H9 (cell line): ENCODE results near the gene FOXO1. TPM values are rescaled to one million over a fixed set of nuclear protein-coding genes. Genes with fewer than 3 reads are reported as not detected.

Experiments used
- DNase-seq: peaks from one replicate; pipeline ENCODE4 v3.0.0-alpha.2; 2017
- H2AFZ ChIP-seq: one replicate; pipeline ENCODE4 v1.6.1; 2013; ENCODE audit warnings: mild to moderate bottlenecking, low read length, control low read depth, moderate library complexity
- H2AK5ac ChIP-seq: 2 replicates; pipeline ENCODE4 v1.6.1; 2013; ENCODE audit warnings: low read length, control low read depth, mixed read lengths; ENCODE audit not compliant: insufficient read length
- H2BK120ac ChIP-seq: one replicate; pipeline ENCODE4 v1.6.1; 2013; ENCODE audit warnings: low read depth, mild to moderate bottlenecking, low read length, control low read depth, inconsistent platforms; ENCODE audit not compliant: poor library complexity, severe bottlenecking
- H2BK12ac ChIP-seq: 2 replicates; pipeline ENCODE4 v1.6.1; 2013; ENCODE audit warnings: low read length, control low read depth, mixed read lengths, low read depth; ENCODE audit not compliant: insufficient read length
- H2BK15ac ChIP-seq: 2 replicates; pipeline ENCODE4 v1.6.1; 2013; ENCODE audit warnings: low read depth, low read length, control low read depth
- H2BK20ac ChIP-seq: one replicate; pipeline ENCODE4 v1.6.1; 2013; ENCODE audit warnings: low read depth, mild to moderate bottlenecking, low read length, control low read depth, inconsistent platforms; ENCODE audit not compliant: poor library complexity, severe bottlenecking
- H2BK5ac ChIP-seq: 2 replicates; pipeline ENCODE4 v1.6.1; 2013; ENCODE audit warnings: low read length, control low read depth, mixed read lengths; ENCODE audit not compliant: insufficient read length
- H3K14ac ChIP-seq: 2 replicates; pipeline ENCODE4 v1.6.1; 2013; ENCODE audit warnings: low read length, control low read depth; ENCODE audit not compliant: insufficient read depth
- H3K18ac ChIP-seq: 2 replicates; pipeline ENCODE4 v1.6.1; 2013; ENCODE audit warnings: low read depth, mild to moderate bottlenecking, mixed read lengths, low read length, control low read depth; ENCODE audit not compliant: insufficient read length
- H3K23ac ChIP-seq: 2 replicates; pipeline ENCODE4 v1.6.1; 2013; ENCODE audit warnings: low read length, control low read depth, mixed read lengths, low read depth; ENCODE audit not compliant: insufficient read length
- H3K23me2 ChIP-seq: 2 replicates; pipeline ENCODE4 v1.6.1; 2013; ENCODE audit warnings: low read depth, mild to moderate bottlenecking, mixed read lengths, low read length, control low read depth; ENCODE audit not compliant: insufficient read length, poor library complexity, severe bottlenecking
- H3K27ac ChIP-seq: 2 replicates; pipeline ENCODE4 v1.5.1; 2013; ENCODE audit warnings: low read length, control low read depth, mixed read lengths, low read depth; ENCODE audit not compliant: insufficient read length
- H3K27me3 ChIP-seq: 2 replicates; pipeline ENCODE4 v1.6.1; 2013; ENCODE audit warnings: low read length, control low read depth, inconsistent platforms; ENCODE audit not compliant: insufficient read depth
- H3K4ac ChIP-seq: 2 replicates; pipeline ENCODE4 v1.6.1; 2013; ENCODE audit warnings: low read depth, mild to moderate bottlenecking, control low read depth, inconsistent platforms, low read length, moderate library complexity
- H3K4me1 ChIP-seq: 2 replicates; pipeline ENCODE4 v1.6.1; 2013; ENCODE audit warnings: low read length, control low read depth, inconsistent platforms; ENCODE audit not compliant: insufficient read depth
- H3K4me2 ChIP-seq: 2 replicates; pipeline ENCODE4 v1.6.1; 2013; ENCODE audit warnings: low read length, control low read depth, mixed read lengths; ENCODE audit not compliant: insufficient read length, insufficient read depth
- H3K56ac ChIP-seq: 2 replicates; pipeline ENCODE4 v1.6.1; 2013; ENCODE audit warnings: low read depth, mild to moderate bottlenecking, mixed read lengths, low read length, control low read depth; ENCODE audit not compliant: insufficient read length
- H3K79me1 ChIP-seq: 2 replicates; pipeline ENCODE4 v1.6.1; 2013; ENCODE audit warnings: low read depth, mild to moderate bottlenecking, moderate library complexity, low read length, control low read depth, inconsistent platforms; ENCODE audit not compliant: insufficient read depth, poor library complexity, severe bottlenecking
- H3K79me2 ChIP-seq: 2 replicates; pipeline ENCODE4 v1.6.1; 2013; ENCODE audit warnings: low read length, control low read depth, inconsistent platforms; ENCODE audit not compliant: insufficient read depth
- H3K9ac ChIP-seq: 2 replicates; pipeline ENCODE4 v1.6.1; 2013; ENCODE audit warnings: low read length, control low read depth, mixed read lengths; ENCODE audit not compliant: insufficient read length; ENCODE audit errors: extremely low read depth
- H3K9me3 ChIP-seq: one replicate; pipeline ENCODE4 v1.6.1; 2013; ENCODE audit warnings: low read depth, low read length, inconsistent platforms; ENCODE audit not compliant: control insufficient read depth
- H3T11ph ChIP-seq: one replicate; pipeline ENCODE4 v1.6.1; 2013; ENCODE audit warnings: mild to moderate bottlenecking, low read length, control low read depth, inconsistent platforms
- H4K20me1 ChIP-seq: one replicate; pipeline ENCODE4 v1.6.1; 2013; ENCODE audit not compliant: control insufficient read depth, insufficient read length, insufficient read depth
- H4K5ac ChIP-seq: 2 replicates; pipeline ENCODE4 v1.6.1; 2013; ENCODE audit warnings: low read depth, mild to moderate bottlenecking, mixed read lengths, low read length, control low read depth; ENCODE audit not compliant: insufficient read length
- H4K8ac ChIP-seq: replicated peaks from 2 replicates; pipeline ENCODE4 v1.6.1; 2013; ENCODE audit warnings: low read length, control low read depth, mixed read lengths, low read depth; ENCODE audit not compliant: insufficient read length
- H4K91ac ChIP-seq: 2 replicates; pipeline ENCODE4 v1.6.1; 2013; ENCODE audit warnings: low read depth, mild to moderate bottlenecking, moderate library complexity, mixed read lengths, low read length, control low read depth; ENCODE audit not compliant: insufficient read length
- H3K27ac Mint-ChIP-seq, 3 experiments: 2 replicates in 2 of 3; 3 replicates in 1 of 3; pipeline ENCODE4 v1.8.0; 2020 to 2021; ENCODE audit warnings: mixed read lengths in 3 of 3, mild to moderate bottlenecking in 1 of 3, moderate library complexity in 1 of 3
- H3K27me3 Mint-ChIP-seq: 2 replicates; pipeline ENCODE4 v1.8.0; 2021; ENCODE audit warnings: low read depth, mild to moderate bottlenecking, moderate library complexity, mixed read lengths
- H3K36me3 Mint-ChIP-seq, 3 experiments: 2 replicates in 2 of 3; 3 replicates in 1 of 3; pipeline ENCODE4 v1.8.0; 2020 to 2021; ENCODE audit warnings: low read depth in 3 of 3, mixed read lengths in 3 of 3; ENCODE audit not compliant: insufficient read depth in 1 of 3
- H3K4me1 Mint-ChIP-seq, 2 experiments: 2 replicates each; pipeline ENCODE4 v1.8.0; 2020; ENCODE audit warnings: mixed read lengths in 2 of 2
- H3K4me3 Mint-ChIP-seq, 2 experiments: 2 replicates in 1 of 2; 3 replicates in 1 of 2; pipeline ENCODE4 v1.8.0; 2020 to 2021; ENCODE audit warnings: mild to moderate bottlenecking in 2 of 2, mixed read lengths in 2 of 2, moderate library complexity in 1 of 2
- H3K9me3 Mint-ChIP-seq, 2 experiments: 2 replicates in 1 of 2; 3 replicates in 1 of 2; pipeline ENCODE4 v1.8.0; 2020; ENCODE audit warnings: mild to moderate bottlenecking in 2 of 2, mixed read lengths in 2 of 2, moderate library complexity in 1 of 2
- total RNA-seq: library from RNA; stranded (reverse); gene quantifications from 2 replicates; pipeline ENCODE4 v1.2.1, GENCODE V29; 2021
- TF ChIP-seq, protein P1 (sequence below): fragments of 200-600 bp; sonication (generic); conservative IDR thresholded peaks from 3 replicates; pipeline ENCODE4 v1.8.0; 2021; ENCODE audit warnings: antibody characterized with exemption, mild to moderate bottlenecking

FOXO1 gene
- total RNA-seq, 1 experiment from 2014 or later, result 44.6 TPM

DNA sequence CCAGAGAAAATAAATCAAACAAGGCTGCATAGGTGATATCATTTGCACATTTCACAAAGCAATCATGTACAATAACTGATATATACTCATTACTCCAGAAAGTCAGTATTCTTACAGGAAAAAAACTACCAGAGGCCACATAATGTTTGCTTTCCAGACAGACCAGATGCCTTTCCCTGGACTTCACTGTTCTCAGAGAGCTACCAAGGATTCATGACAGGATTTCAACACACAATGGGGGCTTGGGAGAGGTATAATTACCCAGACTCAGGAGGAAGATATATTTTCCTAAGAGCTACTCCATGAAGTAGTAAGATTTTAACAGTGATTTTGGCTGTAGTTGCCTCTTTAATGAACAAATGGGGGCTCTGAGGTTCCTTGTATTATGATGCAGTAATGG lies 110.0 kb downstream of the FOXO1 start:
- no peak overlapping the region for H3T11ph ChIP-seq
- no peak for DNase-seq
- no peak overlapping the region for H2BK20ac ChIP-seq
- no peak overlapping the region for H3K27ac ChIP-seq
- H2BK5ac ChIP-seq, result no peak overlapping the region
- H2AK5ac ChIP-seq, result no peak overlapping the region
- H3K56ac ChIP-seq, result no peak overlapping the region
- H3K4ac ChIP-seq, result no peak overlapping the region
- H3K18ac ChIP-seq, result no peak overlapping the region
- no peaks in the 10 kb centered on the region for H3K9me3 Mint-ChIP-seq
- H3K79me1 ChIP-seq, result peaks cover 13% of the 10 kb centered on the region
- H4K8ac ChIP-seq, result no peak overlapping the region
- H4K20me1 ChIP-seq, result peaks cover 3% of the 10 kb centered on the region
- H3K4me1 Mint-ChIP-seq, result peaks cover 24 to 41% of the 10 kb centered on the region in 2 experiments
- no peak overlapping the region for H2BK15ac ChIP-seq
- H3K14ac ChIP-seq, result no peak overlapping the region
- H3K9me3 ChIP-seq, result no peaks in the 10 kb centered on the region
- H3K27me3 Mint-ChIP-seq, result no peaks in the 10 kb centered on the region; the same call in 1 of the 2 replicates
- H3K4me2 ChIP-seq, result no peak overlapping the region
- TF ChIP-seq, protein P1, sequence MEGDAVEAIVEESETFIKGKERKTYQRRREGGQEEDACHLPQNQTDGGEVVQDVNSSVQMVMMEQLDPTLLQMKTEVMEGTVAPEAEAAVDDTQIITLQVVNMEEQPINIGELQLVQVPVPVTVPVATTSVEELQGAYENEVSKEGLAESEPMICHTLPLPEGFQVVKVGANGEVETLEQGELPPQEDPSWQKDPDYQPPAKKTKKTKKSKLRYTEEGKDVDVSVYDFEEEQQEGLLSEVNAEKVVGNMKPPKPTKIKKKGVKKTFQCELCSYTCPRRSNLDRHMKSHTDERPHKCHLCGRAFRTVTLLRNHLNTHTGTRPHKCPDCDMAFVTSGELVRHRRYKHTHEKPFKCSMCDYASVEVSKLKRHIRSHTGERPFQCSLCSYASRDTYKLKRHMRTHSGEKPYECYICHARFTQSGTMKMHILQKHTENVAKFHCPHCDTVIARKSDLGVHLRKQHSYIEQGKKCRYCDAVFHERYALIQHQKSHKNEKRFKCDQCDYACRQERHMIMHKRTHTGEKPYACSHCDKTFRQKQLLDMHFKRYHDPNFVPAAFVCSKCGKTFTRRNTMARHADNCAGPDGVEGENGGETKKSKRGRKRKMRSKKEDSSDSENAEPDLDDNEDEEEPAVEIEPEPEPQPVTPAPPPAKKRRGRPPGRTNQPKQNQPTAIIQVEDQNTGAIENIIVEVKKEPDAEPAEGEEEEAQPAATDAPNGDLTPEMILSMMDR, result no peak
- H3K4me3 Mint-ChIP-seq, result no peak overlapping the region
- peaks cover 7% of the 10 kb centered on the region; the same call in 1 of the 2 replicates for H3K4me1 ChIP-seq
- no peak overlapping the region; a peak in 1 of 7 replicates for H3K27ac Mint-ChIP-seq
- no peak overlapping the region for H2BK120ac ChIP-seq
- no peak overlapping the region for H4K91ac ChIP-seq
- no peak overlapping the region for H4K5ac ChIP-seq
- no peaks in the 10 kb centered on the region for H3K23me2 ChIP-seq
- no peak overlapping the region for H2AFZ ChIP-seq
- H3K27me3 ChIP-seq, result no peaks in the 10 kb centered on the region
- H3K79me2 ChIP-seq, result peaks cover 5% of the 10 kb centered on the region; the same call in 1 of the 2 replicates
- no peak overlapping the region for H3K23ac ChIP-seq
- H3K36me3 Mint-ChIP-seq, result peaks cover 21 to 29% (median 27%) of the 10 kb centered on the region in 3 experiments; a peak in 6 of 7 replicates
- no peak overlapping the region for H2BK12ac ChIP-seq
- no peak overlapping the region for H3K9ac ChIP-seq
